HUES48 (cell line): ENCODE data around the gene FNDC1.

Experiments
- H3K27ac ChIP-seq: one replicate; pipeline ENCODE4 v1.7.0; 2013; ENCODE audit warnings: low read depth, low read length, inconsistent platforms
- H3K27me3 ChIP-seq: 2 replicates; pipeline ENCODE4 v1.6.1; 2013; ENCODE audit warnings: mild to moderate bottlenecking, low read length; ENCODE audit not compliant: control insufficient read depth, insufficient read depth
- H3K36me3 ChIP-seq: 2 replicates; pipeline ENCODE4 v1.6.1; 2013; ENCODE audit warnings: low read length; ENCODE audit not compliant: control insufficient read depth, insufficient read depth
- H3K4me1 ChIP-seq: 2 replicates; pipeline ENCODE4 v1.6.1; 2013; ENCODE audit warnings: mild to moderate bottlenecking, low read length; ENCODE audit not compliant: control insufficient read depth, insufficient read depth
- H3K4me3 ChIP-seq: 2 replicates; pipeline ENCODE4 v1.5.1; 2013; ENCODE audit warnings: mild to moderate bottlenecking, low read depth, low read length
- H3K9ac ChIP-seq: 2 replicates; pipeline ENCODE4 v1.6.1; 2013; ENCODE audit warnings: mild to moderate bottlenecking, low read depth, low read length, moderate library complexity
- H3K9me3 ChIP-seq: 2 replicates; pipeline ENCODE4 v1.6.1; 2013; ENCODE audit warnings: low read length; ENCODE audit not compliant: control insufficient read depth, insufficient read depth

The FNDC1 gene

DNA sequence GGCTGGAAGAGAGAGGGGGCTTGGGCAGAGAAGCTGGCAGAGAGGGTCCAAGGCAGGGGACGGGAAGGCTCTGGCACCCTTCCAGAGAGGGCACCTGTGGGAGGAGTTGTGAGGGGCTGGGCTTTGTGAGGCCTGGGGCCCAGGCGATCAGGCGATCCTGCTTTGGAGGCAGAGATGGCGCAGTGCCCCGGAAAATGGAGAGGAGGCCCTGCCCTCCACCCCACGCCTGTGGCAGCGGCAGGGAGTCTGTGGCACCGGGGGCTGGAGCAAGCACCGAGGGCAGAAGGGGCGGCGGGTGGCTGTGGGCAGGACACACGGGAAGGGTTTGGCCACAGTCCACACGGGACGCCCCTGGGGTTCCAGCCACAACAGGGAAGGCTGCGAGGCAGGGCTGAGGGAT, 36.5 kb upstream of the FNDC1 start:
- Histone ChIP-seq H3K4me3 (no peak overlapping the region), H3K27me3 (no peaks in the 10 kb centered on the region), H3K9me3 (no peaks in the 10 kb centered on the region), H3K36me3 (no peaks in the 10 kb centered on the region), H3K27ac (no peak overlapping the region), H3K9ac (no peak overlapping the region), H3K4me1 (no peaks in the 10 kb centered on the region)

DNA sequence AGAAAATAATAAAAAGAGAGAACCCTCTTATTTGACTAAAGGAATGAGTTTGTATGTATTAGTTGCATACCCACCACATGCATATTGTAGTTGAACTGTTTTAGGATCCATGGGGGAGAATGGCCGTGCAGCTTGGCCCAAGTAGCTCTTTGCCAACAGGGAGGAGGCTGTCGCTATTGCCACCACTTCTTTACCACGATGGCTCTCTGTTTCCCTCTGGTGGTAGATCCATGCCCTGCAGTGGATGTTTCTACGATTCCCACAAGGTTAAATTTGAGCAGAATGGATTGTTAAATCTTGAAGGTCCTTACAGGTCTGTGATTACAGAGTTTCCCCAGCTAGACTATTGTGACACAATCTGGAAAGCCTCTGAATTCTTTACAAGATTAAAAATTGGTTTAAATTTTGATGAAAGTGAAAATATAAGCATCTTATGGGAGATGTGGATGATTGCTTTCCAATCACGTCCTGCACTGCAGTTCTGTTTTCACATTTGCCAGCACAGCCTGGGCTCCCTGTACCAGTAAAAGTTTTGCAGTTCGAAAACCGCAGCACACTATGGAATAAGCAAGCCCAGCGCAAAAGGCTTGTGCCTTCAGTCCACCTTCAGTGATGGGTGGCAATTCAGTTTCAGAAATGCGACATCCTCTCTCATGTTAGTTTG, 34.4 kb upstream of the FNDC1 start:
- H3K9me3 ChIP-seq: no peaks in the 10 kb centered on the region
- H3K4me3 ChIP-seq: no peak overlapping the region
- H3K36me3 ChIP-seq: no peaks in the 10 kb centered on the region
- H3K9ac ChIP-seq: no peak overlapping the region
- no peaks in the 10 kb centered on the region for H3K27me3 ChIP-seq
- no peaks in the 10 kb centered on the region for H3K4me1 ChIP-seq
- H3K27ac ChIP-seq: no peak overlapping the region

DNA sequence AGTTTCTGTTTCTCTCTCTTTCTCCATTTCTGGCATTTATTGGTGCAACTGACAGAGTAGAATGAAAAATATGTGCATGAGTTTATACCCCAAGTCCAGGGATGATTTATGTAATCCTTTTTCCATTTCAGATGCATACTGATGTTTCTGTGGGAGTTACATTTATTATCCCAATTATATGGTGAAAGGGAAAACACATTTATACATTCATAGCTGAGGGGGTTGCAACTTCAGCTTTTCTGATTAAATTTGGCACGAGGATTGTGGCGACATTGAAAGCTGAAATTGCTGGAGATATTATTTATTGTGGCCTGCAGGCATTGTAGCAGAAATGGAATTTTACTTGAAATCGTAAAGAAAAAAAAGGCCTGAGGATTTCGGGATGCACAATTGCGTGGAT, 31.5 kb upstream of the FNDC1 start:
- Histone ChIP-seq H3K4me3 (no peak overlapping the region), H3K4me1 (no peaks in the 10 kb centered on the region), H3K9ac (no peak overlapping the region), H3K9me3 (no peaks in the 10 kb centered on the region), H3K27me3 (no peaks in the 10 kb centered on the region), H3K36me3 (no peaks in the 10 kb centered on the region), H3K27ac (no peak overlapping the region)

DNA sequence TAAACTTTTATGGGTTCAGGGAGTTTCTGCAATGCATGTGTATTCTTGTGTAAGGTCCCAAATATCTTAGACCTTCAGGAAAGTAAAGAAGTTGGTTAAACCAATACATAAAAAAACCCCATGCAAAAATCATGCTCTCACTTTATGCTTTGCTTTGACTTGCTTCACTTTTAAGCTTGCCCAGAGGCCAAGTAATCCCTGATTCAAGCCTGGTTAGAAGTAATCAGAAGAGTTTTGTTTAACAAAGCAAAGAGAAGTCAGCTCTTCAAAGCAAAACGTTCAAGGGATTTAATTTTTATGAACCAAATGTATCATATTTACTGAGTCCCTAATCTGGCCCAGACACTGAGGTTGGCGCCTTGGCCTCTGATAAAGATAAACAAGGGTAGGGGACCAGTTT, 26.7 kb upstream of the FNDC1 start:
- Histone ChIP-seq H3K9me3 (no peaks in the 10 kb centered on the region), H3K4me3 (no peak overlapping the region), H3K36me3 (no peaks in the 10 kb centered on the region), H3K9ac (no peak overlapping the region), H3K4me1 (no peaks in the 10 kb centered on the region), H3K27me3 (no peaks in the 10 kb centered on the region), H3K27ac (no peak overlapping the region)

DNA sequence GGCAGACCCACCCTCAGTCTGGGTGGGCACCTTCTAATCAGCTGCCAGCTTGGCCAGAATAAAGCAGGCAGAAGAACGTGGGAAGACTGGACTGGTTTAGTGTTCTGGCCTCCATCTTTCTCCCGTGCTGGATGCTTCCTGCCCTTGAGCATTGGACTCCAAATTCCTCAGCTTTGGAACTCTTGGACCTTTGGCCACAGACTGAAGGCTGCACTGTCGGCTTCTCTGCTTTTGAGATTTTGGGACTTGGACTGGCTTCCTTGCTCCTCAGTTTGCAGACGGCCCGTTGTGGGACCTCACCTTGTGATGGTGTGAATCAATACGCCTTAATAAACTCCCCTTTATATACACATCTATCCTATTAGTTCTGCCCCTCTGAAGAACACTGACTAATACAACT, 20.6 kb upstream of the FNDC1 start:
- H3K9ac ChIP-seq: no peak overlapping the region
- no peaks in the 10 kb centered on the region for H3K4me1 ChIP-seq
- H3K27ac ChIP-seq: no peak overlapping the region
- no peak overlapping the region for H3K4me3 ChIP-seq
- H3K27me3 ChIP-seq: no peaks in the 10 kb centered on the region
- H3K9me3 ChIP-seq: no peaks in the 10 kb centered on the region
- no peaks in the 10 kb centered on the region for H3K36me3 ChIP-seq

DNA sequence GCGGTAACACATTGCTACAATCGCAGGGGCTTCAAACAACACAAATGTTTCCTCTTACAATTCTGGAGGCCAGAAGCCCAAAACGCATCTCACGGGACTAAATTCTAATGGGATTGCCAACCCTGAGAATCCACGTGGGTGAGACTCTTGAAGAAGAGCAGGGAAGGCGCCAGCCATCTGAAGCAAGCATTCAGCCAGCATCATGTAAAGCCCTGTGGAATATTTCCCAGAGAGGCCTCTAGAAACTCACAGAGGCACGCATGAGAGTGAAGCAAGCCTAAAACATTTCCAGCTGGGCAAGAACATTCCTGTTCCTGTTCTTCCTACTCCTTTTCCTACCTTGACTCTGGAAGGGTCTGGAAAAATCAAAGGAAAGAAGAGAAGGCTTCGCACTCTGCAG, 19.6 kb upstream of the FNDC1 start:
- H3K9ac ChIP-seq: no peak overlapping the region
- H3K27ac ChIP-seq: no peak overlapping the region

DNA sequence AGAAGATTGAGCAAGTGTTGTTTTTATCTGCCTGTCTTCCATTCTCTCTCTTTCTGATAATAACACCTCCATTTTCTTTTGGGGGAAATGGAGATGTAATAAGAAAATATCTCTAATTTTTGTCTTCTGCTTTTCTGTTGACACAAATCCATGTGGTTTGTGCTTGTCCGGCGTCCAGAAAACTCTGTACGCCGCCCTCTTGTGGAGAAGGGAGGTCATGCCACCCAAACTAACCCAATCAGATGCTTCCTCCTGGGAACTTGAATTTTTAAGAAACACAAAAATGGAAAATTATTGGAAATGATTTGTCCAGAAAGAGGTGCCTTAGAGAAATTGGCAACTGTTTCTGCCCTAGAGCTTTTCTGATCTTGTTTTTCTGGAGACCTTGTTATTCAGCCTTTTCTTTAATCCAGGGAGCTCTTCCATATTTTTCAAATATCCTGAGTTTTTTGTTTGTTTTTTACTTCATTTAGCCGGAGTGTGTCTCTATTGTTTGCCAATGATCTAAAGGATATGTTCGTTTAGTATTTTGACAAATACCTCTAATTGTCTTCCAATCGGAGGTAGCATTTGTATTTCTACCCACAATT, 17.8 kb upstream of the FNDC1 start:
- H3K36me3 ChIP-seq: no peaks in the 10 kb centered on the region
- H3K27me3 ChIP-seq: no peaks in the 10 kb centered on the region
- no peak overlapping the region for H3K9ac ChIP-seq
- no peaks in the 10 kb centered on the region; the same call in 1 of the 2 replicates for H3K9me3 ChIP-seq
- no peak overlapping the region for H3K27ac ChIP-seq
- no peaks in the 10 kb centered on the region for H3K4me1 ChIP-seq
- H3K4me3 ChIP-seq: no peak overlapping the region

More for the DNA sequence above, 19.6 kb upstream of the FNDC1 start:
- Histone ChIP-seq H3K27me3 (no peaks in the 10 kb centered on the region), H3K36me3 (no peaks in the 10 kb centered on the region), H3K4me3 (no peak overlapping the region), H3K4me1 (no peaks in the 10 kb centered on the region), H3K9me3 (no peaks in the 10 kb centered on the region)

DNA sequence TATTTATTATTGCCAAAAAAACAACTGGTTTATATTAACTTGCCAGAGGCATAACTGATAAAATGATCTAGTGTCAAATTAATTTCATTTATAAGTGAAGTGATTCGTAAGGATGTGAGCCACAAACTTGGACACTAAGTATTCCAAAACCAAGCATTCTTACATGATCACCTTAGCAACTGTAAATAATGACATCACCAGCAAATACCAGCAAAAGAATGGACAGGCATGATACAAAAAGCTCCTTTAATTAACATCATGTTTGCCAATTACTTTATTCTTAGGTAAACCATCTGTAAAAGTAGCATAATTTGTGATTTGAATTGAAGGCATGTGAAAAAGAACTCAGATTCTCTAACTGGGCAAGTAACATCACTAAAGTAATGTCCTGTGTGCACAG, 17.2 kb upstream of the FNDC1 start:
- H3K9ac ChIP-seq: no peak overlapping the region
- H3K9me3 ChIP-seq: peaks cover 3% of the 10 kb centered on the region; the same call in 1 of the 2 replicates
- H3K27me3 ChIP-seq: no peaks in the 10 kb centered on the region
- no peaks in the 10 kb centered on the region for H3K36me3 ChIP-seq
- H3K4me3 ChIP-seq: no peak overlapping the region
- H3K27ac ChIP-seq: no peak overlapping the region
- H3K4me1 ChIP-seq: no peaks in the 10 kb centered on the region

DNA sequence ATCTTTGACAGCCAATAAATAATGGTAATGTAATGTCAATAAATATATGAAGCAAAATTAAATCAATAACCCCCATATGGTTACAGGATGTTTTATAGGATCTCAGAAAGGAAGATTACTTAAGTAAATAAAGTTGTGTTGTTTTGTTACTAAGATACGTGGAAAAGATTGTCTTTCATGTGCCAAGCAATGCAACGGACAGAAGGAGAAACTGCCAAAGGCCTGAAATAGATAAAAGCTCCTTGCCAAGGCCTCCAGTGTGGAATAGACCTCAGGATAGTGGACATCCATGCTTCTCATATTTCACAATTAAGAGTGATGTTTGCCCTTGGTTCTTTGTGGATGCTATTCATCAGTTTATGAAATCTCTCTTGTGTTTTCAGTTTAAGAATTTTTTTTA, 16.4 kb upstream of the FNDC1 start:
- no peak overlapping the region for H3K27ac ChIP-seq
- H3K27me3 ChIP-seq: no peaks in the 10 kb centered on the region
- H3K9me3 ChIP-seq: peaks cover 3% of the 10 kb centered on the region; the same call in 1 of the 2 replicates
- H3K9ac ChIP-seq: no peak overlapping the region
- no peak overlapping the region for H3K4me3 ChIP-seq
- no peaks in the 10 kb centered on the region for H3K36me3 ChIP-seq
- no peaks in the 10 kb centered on the region for H3K4me1 ChIP-seq

DNA sequence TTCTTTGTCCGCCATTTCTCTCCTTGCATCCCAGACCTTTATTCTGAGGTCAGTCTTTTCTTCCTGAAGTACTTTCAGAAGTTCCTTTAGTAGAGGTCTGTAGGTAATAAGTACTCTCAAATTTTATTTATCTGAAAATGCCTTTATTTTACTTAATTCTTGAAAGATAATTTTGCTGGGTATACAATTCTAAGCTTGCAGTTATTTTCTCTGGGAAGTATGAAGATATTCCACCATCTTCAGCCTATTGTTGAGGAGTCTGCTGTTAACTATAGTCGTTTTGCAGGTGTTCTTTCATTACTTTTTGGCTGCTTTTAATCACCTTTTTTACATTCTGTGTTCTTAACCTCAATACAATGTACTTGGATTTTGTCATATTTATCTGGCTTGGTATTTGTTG, 13.5 kb upstream of the FNDC1 start:
- Histone ChIP-seq H3K27ac (no peak overlapping the region), H3K4me1 (no peaks in the 10 kb centered on the region), H3K27me3 (no peaks in the 10 kb centered on the region), H3K9me3 (peaks cover 3% of the 10 kb centered on the region; the same call in 1 of the 2 replicates), H3K9ac (no peak overlapping the region), H3K36me3 (no peaks in the 10 kb centered on the region), H3K4me3 (no peak overlapping the region)

DNA sequence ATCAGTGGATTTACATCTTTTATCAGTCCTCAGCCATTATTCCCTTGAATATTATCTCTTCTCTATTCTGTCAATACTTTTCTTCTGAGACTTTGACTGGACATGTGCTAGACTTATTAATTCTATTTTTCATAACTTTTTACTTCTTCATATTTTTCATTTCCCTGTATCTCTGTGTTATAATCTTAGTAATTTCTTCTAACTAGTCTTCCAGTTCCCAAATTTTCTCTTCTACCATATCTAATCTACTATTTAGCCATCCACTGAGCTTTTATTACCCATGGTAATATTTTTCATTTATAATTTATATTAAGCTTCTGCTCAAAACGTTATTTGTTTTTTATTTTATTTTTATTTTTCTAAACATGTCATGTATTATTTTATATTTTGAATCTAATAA, 13.1 kb upstream of the FNDC1 start:
- Histone ChIP-seq H3K9me3 (peaks cover 3% of the 10 kb centered on the region; the same call in 1 of the 2 replicates), H3K36me3 (no peaks in the 10 kb centered on the region), H3K4me1 (no peaks in the 10 kb centered on the region), H3K27ac (no peak overlapping the region), H3K4me3 (no peak overlapping the region), H3K9ac (no peak overlapping the region), H3K27me3 (no peaks in the 10 kb centered on the region)
